Stromal cell of bone marrow (primary cell): ENCODE data around the gene TPRG1.

Experiments used
- DNase-seq: peaks from one replicate; pipeline ENCODE4 v3.0.0-alpha.2; 2012; ENCODE audit warnings: low read depth

Gene TPRG1

GRCh38 chr3:189166321-189166720 lies 5.5 kb upstream of the TPRG1 start:
- DNase-seq = no peak

- no peak for DNase-seq
These were observed 4.6 kb upstream of the TPRG1 start for GRCh38 chr3:189167027-189167766.

- DNase-seq = no peak
These were observed 3.1 kb upstream of the TPRG1 start for GRCh38 chr3:189168711-189169110.

- DNase-seq = no peak
These were observed 2.0 kb upstream of the TPRG1 start for GRCh38 chr3:189169728-189170127.

- no peak for DNase-seq
These were observed 1.2 kb upstream of the TPRG1 start for GRCh38 chr3:189170559-189170958.

- no peak for DNase-seq
These were observed 1.1 kb downstream of the TPRG1 start for GRCh38 chr3:189172668-189173419.

- no peak for DNase-seq
These were observed 12.8 kb downstream of the TPRG1 start for GRCh38 chr3:189184566-189184965.

- peak; percentile 82 for DNase-seq
These were observed 14.3 kb downstream of the TPRG1 start for GRCh38 chr3:189186101-189186500.

GRCh38 chr3:189188466-189188865 lies 16.7 kb downstream of the TPRG1 start:
- no peak for DNase-seq

GRCh38 chr3:189192725-189193124 lies 21.0 kb downstream of the TPRG1 start:
- DNase-seq = no peak

- DNase-seq = no peak
These were observed 23.5 kb downstream of the TPRG1 start for GRCh38 chr3:189195302-189195701.

GRCh38 chr3:189202106-189202505 lies 30.3 kb downstream of the TPRG1 start:
- no peak for DNase-seq

- DNase-seq = no peak
These were observed 30.8 kb downstream of the TPRG1 start for GRCh38 chr3:189202583-189202982.

- no peak for DNase-seq
These were observed 32.5 kb downstream of the TPRG1 start for GRCh38 chr3:189204167-189204866.

GRCh38 chr3:189204937-189205336 lies 33.2 kb downstream of the TPRG1 start:
- no peak for DNase-seq

- DNase-seq = no peak
These were observed 38.5 kb downstream of the TPRG1 start for GRCh38 chr3:189210251-189210770.

- DNase-seq = no peak
These were observed 40.9 kb downstream of the TPRG1 start for GRCh38 chr3:189212681-189213080.

GRCh38 chr3:189214651-189215050 lies 42.9 kb downstream of the TPRG1 start:
- DNase-seq = no peak

GRCh38 chr3:189222927-189223636 lies 51.3 kb downstream of the TPRG1 start:
- DNase-seq = no peak

- DNase-seq = no peak
These were observed 53.7 kb downstream of the TPRG1 start for GRCh38 chr3:189225431-189225830.

- DNase-seq = no peak
These were observed 55.5 kb downstream of the TPRG1 start for GRCh38 chr3:189227249-189227648.

GRCh38 chr3:189229196-189229828 lies 57.5 kb downstream of the TPRG1 start:
- no peak for DNase-seq
